ENCODE results near the gene ARHGEF26.

ARHGEF26 gene

GRCh38 chr3:154176036-154176435, 54.8 kb downstream of the ARHGEF26 start:
- no peak for FAIRE-seq
- no peak for TF ChIP-seq CTCF (IDR thresholded peaks at IDR 0.05; ENCODE audit: insufficient read depth, missing control alignments)
- no peak for DNase-seq (ENCODE audit: insufficient read length, low spot score)

- FAIRE-seq = no peak
- no peak for DNase-seq (ENCODE audit: insufficient read length, low spot score)
- no peak for TF ChIP-seq CTCF (IDR thresholded peaks at IDR 0.05; ENCODE audit: insufficient read depth, missing control alignments)
These were observed 56.2 kb downstream of the ARHGEF26 start for GRCh38 chr3:154177406-154177805.

GRCh38 chr3:154178172-154178571, 57.0 kb downstream of the ARHGEF26 start:
- TF ChIP-seq CTCF (IDR thresholded peaks at IDR 0.05; ENCODE audit: insufficient read depth, missing control alignments) = no peak
- no peak for FAIRE-seq

GRCh38 chr3:154180836-154181691, 59.9 kb downstream of the ARHGEF26 start:
- DNase-seq (ENCODE audit: insufficient read length, low spot score) (no peak), FAIRE-seq (no peak)

More at GRCh38 chr3:154178172-154178571, 57.0 kb downstream of the ARHGEF26 start:
- no peak for DNase-seq (ENCODE audit: insufficient read length, low spot score)

GRCh38 chr3:154182322-154182922, 61.2 kb downstream of the ARHGEF26 start:
- no peak for FAIRE-seq
- TF ChIP-seq CTCF (IDR thresholded peaks at IDR 0.05; ENCODE audit: insufficient read depth, missing control alignments) = no peak

More at GRCh38 chr3:154180836-154181691, 59.9 kb downstream of the ARHGEF26 start:
- TF ChIP-seq CTCF (IDR thresholded peaks at IDR 0.05; ENCODE audit: insufficient read depth, missing control alignments) = no peak

GRCh38 chr3:154182975-154183374, 61.8 kb downstream of the ARHGEF26 start:
- TF ChIP-seq CTCF (IDR thresholded peaks at IDR 0.05; ENCODE audit: insufficient read depth, missing control alignments) = no peak
- DNase-seq (ENCODE audit: insufficient read length, low spot score) (no peak), FAIRE-seq (no peak)

More at GRCh38 chr3:154182322-154182922, 61.2 kb downstream of the ARHGEF26 start:
- DNase-seq (ENCODE audit: insufficient read length, low spot score) = no peak

GRCh38 chr3:154184582-154184981, 63.4 kb downstream of the ARHGEF26 start:
- peak; percentile 78 for FAIRE-seq
- peak; percentile 47 for DNase-seq (ENCODE audit: insufficient read length, low spot score)
- TF ChIP-seq CTCF (IDR thresholded peaks at IDR 0.05; ENCODE audit: insufficient read depth, missing control alignments) = no peak

Data from D721Med (cell line).